Subcutaneous adipose tissue (tissue), 4 donors: ENCODE measurements around the gene BCAS4. TPM values are rescaled to one million over a fixed set of nuclear protein-coding genes. Genes with fewer than 3 reads are reported as not detected.

ENCODE experiments used
- total RNA-seq, 4 donors: library from RNA; depleted of rRNA; stranded (reverse); fragments of >200 nt; gene quantifications; one replicate each; pipeline ENCODE4 v1.1.0, GENCODE V29; 2016
- TF ChIP-seq, protein P1 (sequence below): fragments of 450-650 bp; IDR thresholded peaks from one replicate; pipeline ENCODE4 v1.5.1; 2016; ENCODE audit warnings: low read depth, mild to moderate bottlenecking, control low read depth, antibody characterized with exemption, moderate library complexity

BCAS4 gene
- total RNA-seq, 4 donors from 2014 or later = 0.49 to 14.8 (median 4.3) TPM

DNA sequence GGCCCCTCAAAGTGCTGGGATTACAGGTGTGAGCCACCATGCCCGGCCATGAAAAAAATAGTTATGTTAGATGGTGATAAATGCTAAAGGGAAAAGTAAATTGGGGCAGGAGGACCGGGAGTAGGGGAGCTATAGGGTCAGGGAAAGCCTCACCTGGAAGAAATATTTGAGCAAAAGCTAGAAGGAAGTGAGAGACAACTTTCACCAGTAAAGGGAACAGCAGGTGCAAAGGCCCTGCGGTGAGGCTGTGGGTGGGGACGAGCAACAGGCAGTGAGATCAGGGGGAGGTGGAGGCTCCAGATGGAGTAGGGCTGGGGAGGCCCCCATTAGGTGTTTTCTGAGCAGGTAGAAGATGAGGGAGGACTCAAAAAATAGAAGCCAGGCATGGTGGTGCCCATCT lies 16.0 kb downstream of the BCAS4 start:
- TF ChIP-seq, protein P1, sequence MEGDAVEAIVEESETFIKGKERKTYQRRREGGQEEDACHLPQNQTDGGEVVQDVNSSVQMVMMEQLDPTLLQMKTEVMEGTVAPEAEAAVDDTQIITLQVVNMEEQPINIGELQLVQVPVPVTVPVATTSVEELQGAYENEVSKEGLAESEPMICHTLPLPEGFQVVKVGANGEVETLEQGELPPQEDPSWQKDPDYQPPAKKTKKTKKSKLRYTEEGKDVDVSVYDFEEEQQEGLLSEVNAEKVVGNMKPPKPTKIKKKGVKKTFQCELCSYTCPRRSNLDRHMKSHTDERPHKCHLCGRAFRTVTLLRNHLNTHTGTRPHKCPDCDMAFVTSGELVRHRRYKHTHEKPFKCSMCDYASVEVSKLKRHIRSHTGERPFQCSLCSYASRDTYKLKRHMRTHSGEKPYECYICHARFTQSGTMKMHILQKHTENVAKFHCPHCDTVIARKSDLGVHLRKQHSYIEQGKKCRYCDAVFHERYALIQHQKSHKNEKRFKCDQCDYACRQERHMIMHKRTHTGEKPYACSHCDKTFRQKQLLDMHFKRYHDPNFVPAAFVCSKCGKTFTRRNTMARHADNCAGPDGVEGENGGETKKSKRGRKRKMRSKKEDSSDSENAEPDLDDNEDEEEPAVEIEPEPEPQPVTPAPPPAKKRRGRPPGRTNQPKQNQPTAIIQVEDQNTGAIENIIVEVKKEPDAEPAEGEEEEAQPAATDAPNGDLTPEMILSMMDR = no peak

- TF ChIP-seq, protein P1 = no peak
Observed at GRCh38 chr20:50813101-50813643, 18.3 kb downstream of the BCAS4 start.

DNA sequence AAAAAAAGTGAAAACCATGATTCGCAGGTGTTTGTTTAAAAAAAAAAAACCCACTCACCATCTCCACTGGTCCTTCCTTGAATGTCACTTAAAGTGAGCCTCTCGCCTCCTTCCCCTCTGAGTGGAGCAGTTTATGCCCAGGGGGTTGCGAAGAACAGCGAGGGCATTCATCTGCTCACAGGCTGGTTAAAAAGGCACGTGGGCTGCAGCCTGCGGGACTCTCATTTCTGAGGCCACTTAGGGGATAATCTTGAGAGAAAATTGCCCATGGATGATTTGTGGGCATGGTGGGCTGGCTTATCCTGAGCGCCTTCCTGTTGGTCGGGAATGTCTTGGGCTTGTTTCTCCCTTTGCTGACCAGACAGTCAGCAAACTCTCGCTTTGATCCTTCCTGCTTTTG lies 18.9 kb downstream of the BCAS4 start:
- TF ChIP-seq, protein P1 = no peak

- TF ChIP-seq, protein P1 = no peak
Observed at GRCh38 chr20:50814438-50815161, 19.7 kb downstream of the BCAS4 start.

- TF ChIP-seq, protein P1 = no peak
Observed at GRCh38 chr20:50815162-50815989, 20.5 kb downstream of the BCAS4 start.

DNA sequence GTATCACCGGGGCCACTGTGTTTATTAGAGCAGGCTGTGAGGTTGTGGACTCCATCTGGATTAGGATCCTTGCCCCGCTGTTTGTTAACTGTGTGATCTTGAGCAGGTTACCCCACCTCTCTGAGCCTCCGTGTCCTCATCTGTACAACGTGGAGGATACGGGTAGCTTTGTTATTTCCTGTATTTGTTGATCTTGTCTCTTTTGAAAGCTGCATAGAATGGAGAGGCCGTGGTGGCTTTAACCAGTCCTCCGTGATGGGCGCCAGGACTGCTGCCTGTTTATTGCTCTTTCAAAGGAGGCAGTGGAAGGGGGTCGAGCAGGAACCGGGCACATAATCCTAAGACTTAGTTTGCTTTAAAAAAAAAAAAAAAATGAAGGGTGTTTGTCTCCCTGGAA lies 22.9 kb downstream of the BCAS4 start:
- TF ChIP-seq, protein P1 = no peak

DNA sequence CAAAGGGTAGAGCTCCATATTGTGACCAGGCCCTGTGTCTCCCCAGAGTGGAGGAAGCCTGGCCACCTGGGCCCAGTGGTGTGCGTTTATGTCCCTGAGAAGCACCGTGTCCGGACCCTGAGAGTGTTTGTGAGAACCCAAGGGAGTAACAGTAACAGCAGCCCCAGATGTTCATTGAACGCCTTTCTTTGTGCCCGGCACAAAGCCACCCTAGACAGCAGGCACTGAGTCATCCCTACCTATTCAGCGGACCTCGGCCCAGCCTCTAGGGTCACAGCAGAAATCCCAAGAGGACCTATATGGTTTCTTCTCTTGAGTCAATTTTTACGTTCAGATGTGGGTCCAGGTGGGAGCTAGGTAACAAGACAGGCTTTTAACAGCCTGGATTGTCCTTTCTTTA lies 24.5 kb downstream of the BCAS4 start:
- TF ChIP-seq, protein P1 = no peak
